Epithelial cell of esophagus (primary cell): ENCODE measurements around the gene RSPH10B.
"Not testable (repeated sequence)": the region's sequence is repeated elsewhere in the genome, so short reads cannot be mapped to it uniquely, and the experiment has no call there.

ENCODE experiments used
- DNase-seq: peaks from one replicate; pipeline ENCODE4 v3.0.0; 2010; ENCODE audit warnings: low read depth
- H3K4me3 ChIP-seq: 2 replicates; pipeline ENCODE4 v1.5.1; 2011; ENCODE audit warnings: mild to moderate bottlenecking, low read length, control low read depth
- TF ChIP-seq, protein P1 (sequence below): IDR thresholded peaks from 2 replicates; pipeline ENCODE4 v1.5.1; 2011; ENCODE audit warnings: low read depth, mild to moderate bottlenecking, low read length, control low read depth, inconsistent platforms; ENCODE audit not compliant: insufficient read depth; ENCODE audit errors: missing control alignments

Gene RSPH10B

GRCh38 chr7:6007386-6007785, 36.9 kb upstream of the RSPH10B start:
- no peak for DNase-seq
- no peak overlapping the region for H3K4me3 ChIP-seq
- TF ChIP-seq, protein P1, sequence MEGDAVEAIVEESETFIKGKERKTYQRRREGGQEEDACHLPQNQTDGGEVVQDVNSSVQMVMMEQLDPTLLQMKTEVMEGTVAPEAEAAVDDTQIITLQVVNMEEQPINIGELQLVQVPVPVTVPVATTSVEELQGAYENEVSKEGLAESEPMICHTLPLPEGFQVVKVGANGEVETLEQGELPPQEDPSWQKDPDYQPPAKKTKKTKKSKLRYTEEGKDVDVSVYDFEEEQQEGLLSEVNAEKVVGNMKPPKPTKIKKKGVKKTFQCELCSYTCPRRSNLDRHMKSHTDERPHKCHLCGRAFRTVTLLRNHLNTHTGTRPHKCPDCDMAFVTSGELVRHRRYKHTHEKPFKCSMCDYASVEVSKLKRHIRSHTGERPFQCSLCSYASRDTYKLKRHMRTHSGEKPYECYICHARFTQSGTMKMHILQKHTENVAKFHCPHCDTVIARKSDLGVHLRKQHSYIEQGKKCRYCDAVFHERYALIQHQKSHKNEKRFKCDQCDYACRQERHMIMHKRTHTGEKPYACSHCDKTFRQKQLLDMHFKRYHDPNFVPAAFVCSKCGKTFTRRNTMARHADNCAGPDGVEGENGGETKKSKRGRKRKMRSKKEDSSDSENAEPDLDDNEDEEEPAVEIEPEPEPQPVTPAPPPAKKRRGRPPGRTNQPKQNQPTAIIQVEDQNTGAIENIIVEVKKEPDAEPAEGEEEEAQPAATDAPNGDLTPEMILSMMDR: no peak

DNA sequence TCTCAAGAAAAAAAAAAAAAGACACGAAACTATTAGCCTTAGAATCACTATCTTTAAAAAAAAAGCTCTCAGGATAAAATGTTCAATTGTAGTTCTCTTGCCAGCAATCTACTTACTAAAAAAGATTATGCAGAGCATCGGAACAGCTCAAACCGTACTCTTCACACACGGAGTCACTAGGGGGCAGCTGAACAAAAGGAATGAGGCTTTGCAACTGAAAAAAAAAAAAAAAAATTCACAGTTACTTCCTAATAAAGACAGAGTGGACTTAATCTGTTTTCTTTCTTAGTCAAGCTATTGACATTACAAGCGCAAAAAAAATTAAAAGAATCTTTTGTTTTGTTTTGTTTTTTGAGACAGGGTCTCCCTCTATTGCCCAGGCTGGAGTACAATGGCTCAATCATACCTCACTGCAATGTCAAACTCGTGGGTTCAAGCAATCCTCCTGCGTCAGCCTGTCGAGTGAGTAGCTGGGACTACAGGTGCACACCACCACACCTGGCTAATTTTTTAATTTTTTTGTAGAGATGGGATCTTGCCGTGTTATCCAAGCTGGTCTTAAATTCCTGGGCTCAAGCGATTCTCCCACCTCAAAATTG, 26.8 kb upstream of the RSPH10B start:
- H3K4me3 ChIP-seq: no peak overlapping the region
- DNase-seq: peak; percentile 62
- TF ChIP-seq, protein P1: peak; percentile 59

- H3K4me3 ChIP-seq, DNase-seq: not testable (repeated sequence)
Measured at GRCh38 chr7:5987061-5987460, 16.6 kb upstream of the RSPH10B start.

GRCh38 chr7:5979680-5980314, 9.3 kb upstream of the RSPH10B start:
- not testable (repeated sequence) for H3K4me3 ChIP-seq, DNase-seq

- H3K4me3 ChIP-seq, DNase-seq: not testable (repeated sequence)
Measured at GRCh38 chr7:5973580-5973979, 3.1 kb upstream of the RSPH10B start.

DNA sequence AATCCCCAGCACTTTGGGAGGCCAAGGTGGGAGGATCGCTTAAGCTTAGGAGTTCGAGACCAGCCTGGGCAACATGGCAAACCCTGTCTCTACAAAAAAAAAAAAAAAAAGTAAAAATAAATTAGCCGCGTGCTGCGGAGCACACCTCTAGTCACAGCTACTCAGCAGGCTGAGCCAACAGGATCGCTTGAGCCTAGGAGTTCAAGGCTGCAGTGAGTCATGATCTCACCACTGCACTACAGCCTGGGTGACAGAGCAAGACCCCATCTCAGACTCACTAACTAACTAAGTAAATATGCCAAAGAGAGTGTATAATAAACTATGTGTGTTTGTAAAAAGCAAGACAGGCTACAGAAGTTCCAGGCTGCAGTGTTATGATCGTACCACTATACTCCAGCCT, 6.7 kb downstream of the RSPH10B start:
- not testable (repeated sequence) for H3K4me3 ChIP-seq, DNase-seq

DNA sequence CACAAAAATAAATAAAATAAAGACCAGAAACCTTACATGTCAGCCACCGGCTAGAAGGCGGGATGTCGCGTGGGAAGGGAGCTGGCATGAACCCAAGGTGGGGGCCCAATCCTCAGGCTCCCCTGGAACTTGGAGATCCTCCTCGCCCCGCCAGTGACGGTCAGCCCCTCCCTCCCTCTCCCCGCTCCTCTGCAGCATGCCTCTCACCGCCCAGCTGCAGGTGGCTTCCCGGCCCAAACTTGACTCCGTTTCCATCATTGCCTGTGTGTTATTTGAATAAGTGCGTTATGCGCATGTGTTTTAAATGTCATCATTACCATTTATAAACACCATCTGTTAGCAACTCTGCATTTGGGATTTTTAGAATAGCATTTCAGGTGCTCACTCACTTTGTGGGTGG, 7.3 kb downstream of the RSPH10B start:
- H3K4me3 ChIP-seq, DNase-seq: not testable (repeated sequence)

DNA sequence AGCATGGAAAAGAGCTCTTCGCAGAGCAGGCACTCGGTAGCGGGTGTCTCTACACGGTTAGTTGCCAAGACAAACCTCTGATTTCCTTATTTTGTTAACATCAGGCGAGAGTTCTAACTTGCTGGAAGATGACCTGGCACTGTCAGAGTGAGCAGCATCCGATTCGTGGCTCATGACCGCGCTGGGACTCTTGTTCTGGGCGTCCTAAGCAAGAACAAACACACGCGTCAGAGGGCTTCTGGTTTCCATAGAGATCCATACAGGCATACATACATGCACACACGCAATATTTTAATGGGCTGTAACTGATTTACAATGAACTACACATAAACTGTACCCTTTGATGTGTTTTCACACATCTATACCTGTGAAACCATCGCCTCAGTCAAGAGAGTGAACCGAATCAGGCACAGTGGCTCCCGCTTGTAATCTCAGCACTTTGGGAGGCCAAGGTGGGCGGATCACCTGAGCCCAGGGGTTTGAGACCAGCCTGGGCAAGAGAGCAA, 35.5 kb downstream of the RSPH10B start:
- H3K4me3 ChIP-seq, DNase-seq: not testable (repeated sequence)

DNA sequence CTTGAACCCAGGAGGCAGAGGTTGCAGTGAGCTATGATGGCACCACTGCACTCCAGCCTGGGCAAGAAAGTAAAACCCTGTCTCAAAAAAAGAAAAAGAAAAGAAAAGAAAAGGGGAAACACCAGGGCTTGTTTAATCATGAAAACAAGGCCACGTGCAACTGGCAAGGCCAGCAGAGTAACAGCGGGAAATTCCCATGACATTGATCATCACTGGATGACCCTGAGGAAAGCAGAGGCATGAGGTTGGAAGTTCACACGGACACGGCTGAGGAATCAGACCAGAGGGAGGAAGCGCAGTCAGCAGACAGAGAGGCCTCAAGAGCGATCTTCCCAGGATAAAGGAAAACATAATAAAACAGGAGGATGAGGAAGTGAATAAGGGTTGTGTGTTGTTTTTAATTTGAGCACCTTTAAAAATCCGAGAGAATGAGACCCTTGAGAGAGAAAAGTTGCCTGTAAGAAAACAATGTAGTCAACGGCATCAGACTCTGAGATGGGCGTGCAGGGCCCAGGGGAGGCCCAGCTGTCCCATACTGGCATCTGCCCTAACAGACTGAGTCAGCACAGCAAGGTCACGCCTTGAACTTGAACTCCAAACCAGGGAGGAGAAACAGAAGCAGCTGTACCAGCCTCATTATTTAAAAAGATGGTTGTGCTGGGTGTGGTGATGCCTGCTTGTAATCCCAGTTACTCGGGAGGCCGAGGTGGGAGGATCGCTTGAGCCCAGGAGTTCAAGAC, 38.4 kb downstream of the RSPH10B start:
- not testable (repeated sequence) for H3K4me3 ChIP-seq, DNase-seq

DNA sequence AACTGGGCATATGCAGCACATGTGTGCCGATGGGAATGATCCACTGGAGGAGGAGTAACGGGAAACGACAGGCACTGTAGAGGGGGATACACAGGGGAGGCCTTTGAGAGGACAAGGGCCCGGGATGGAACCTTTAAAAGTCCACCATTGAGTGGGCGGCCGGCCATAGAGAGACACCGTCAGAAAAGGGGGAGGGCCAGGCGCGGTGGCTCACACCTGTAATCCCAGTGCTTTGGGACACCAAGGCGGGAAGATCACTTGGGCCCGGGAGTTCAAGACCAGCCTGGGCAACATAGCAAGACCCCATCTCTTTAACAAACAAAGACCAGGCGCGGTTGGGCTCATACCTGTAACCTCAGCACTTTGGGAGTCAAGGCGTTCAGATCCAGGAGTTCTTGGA, 39.2 kb downstream of the RSPH10B start:
- H3K4me3 ChIP-seq, DNase-seq: not testable (repeated sequence)

- not testable (repeated sequence) for H3K4me3 ChIP-seq, DNase-seq
Measured at GRCh38 chr7:5930290-5930689, 40.2 kb downstream of the RSPH10B start.

DNA sequence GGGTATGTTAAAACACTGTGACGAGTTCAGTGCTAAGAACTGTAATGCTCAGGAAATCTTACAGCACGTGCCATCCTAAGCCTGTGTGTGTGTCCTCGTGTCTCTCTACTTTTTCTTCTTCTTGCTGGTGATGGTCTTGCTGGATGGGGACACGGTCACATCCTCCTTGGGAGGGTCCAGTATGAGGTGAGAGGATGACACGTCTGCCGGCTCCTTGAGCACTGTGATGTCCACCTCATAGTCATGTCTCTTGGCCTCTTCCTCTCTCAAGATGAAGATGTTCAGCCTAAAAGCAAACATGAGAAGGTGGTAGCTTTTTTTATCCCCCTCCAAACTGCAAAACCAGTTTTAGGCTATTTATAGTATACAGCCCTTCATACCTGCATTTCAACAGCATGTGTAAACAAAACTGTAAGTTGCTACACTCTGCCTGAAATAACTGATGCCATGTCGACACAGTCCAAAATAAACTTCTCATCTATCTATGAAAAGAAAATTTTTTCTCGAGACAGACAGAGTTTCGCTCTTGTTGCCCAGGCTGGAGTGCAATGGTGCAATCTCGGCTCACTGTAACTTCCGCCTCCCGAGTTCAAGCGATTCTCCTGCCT, 44.1 kb downstream of the RSPH10B start:
- DNase-seq, H3K4me3 ChIP-seq: not testable (repeated sequence)

DNA sequence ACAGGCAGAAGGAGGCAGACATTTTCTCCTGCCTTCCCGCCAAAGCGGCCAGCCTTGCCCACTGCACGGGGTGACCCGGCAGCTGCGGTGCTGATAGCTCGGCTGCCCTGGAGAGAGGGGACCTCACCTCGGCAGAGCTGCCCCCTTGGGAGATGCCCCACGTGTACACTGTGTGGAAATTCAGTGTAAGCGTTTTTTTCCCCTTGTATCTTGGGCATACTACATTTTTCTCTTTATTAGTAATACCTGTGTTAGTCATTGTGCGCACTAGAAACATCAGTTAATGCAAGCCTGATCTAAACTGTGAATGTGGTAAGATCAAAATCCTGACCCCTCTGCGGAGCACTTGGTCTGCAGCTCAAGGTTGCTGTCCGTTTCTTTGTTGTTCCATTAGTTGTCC, 45.9 kb downstream of the RSPH10B start:
- H3K4me3 ChIP-seq, DNase-seq: not testable (repeated sequence)

DNA sequence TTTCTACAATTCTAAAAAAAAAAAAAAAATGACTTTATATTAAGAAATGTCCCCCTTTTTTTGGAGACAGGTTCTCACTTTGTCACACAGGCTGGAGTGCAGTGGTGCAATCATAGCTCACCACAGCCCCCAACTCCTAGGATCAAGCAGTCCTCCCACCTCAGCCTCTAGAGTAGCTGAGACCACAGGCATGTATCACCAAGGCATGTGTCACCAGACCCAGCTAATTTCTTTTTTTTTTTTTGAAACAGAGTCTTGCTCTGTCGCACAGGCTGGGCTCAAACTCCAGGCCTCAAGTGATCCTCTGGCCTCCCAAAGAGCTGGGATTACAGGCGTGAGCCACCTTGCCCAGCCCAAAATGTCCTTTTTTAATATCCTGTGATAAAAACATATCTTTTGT, 46.3 kb downstream of the RSPH10B start:
- H3K4me3 ChIP-seq, DNase-seq: not testable (repeated sequence)

GRCh38 chr7:5916529-5916928, 54.0 kb downstream of the RSPH10B start:
- DNase-seq, H3K4me3 ChIP-seq: not testable (repeated sequence)

DNA sequence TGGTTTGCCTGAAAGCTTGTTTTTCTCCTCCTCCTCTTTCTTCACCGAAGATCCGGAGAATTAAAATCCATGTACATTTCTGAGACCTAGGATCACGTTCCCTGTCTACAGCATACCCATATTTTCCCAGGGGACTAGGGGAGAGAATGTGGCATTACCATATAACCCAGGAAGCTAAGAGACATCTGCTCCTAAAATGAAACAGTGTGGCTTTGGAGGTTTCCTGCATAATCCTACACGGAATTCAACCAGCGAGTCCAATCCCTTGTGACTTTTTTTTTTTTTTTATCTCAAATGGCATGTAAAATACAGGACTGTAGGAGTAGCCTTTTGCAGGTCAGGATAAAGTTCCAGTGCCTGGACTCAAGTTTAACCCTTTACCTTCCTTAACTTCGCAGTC, 61.7 kb downstream of the RSPH10B start:
- H3K4me3 ChIP-seq, DNase-seq: not testable (repeated sequence)

DNA sequence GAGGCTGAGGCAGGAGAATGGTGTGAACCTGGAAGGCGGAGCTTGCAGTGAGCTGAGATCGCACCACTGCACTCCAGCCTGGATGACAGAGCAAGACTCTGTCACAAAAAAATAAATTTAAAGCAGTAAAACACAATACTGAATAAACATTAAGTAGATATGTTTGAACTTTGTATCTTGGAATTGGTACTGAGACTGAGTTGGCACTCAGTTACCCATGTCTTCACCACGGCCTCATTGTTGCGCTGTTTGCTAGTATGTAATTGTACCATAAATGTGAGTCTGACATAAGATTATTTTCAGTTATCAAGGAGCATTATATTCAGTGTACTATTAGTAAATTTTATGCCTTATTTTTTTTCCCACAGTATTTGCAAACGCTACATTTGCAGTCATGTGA, 65.8 kb downstream of the RSPH10B start:
- not testable (repeated sequence) for H3K4me3 ChIP-seq, DNase-seq
